Umbilical cord (tissue), 2 donors: ENCODE data around the gene ZNF17. TPM values are rescaled to one million over a fixed set of nuclear protein-coding genes. Genes with fewer than 3 reads are reported as not detected.
"Not testable (repeated sequence)": the region's sequence is repeated elsewhere in the genome, so short reads cannot be mapped to it uniquely, and the experiment has no call there.

Experiments
- DNase-seq: peaks from one replicate; pipeline ENCODE4 v3.0.0-alpha.2; 2015; ENCODE audit warnings: low spot score
- total RNA-seq: library from RNA; depleted of rRNA; stranded (reverse); fragments of >200 nt; gene quantifications from one replicate; pipeline ENCODE4 v1.2.3, GENCODE V29; 2014; ENCODE audit warnings: low replicate concordance; ENCODE audit not compliant: insufficient read depth

ZNF17 gene
- 18.5 TPM for total RNA-seq

GRCh38 chr19:57410877-57411671 lies at the start of gene ZNF17:
Gene ZNF17, plus strand, starts transcription at chr19:57411161. Its CDS starts 2,455 bp downstream, at chr19:57413616.
- DNase-seq = peak; percentile 98

GRCh38 chr19:57362419-57362818 lies 48.5 kb upstream of the ZNF17 start:
- no peak for DNase-seq

- peak; percentile 100 for DNase-seq
Observed at GRCh38 chr19:57362997-57363687, 47.8 kb upstream of the ZNF17 start, which contains the start of the genes TRAPPC2B and ZNF547. Gene TRAPPC2B, plus strand, starts transcription at chr19:57363551. Its CDS starts 1,283 bp downstream, at chr19:57364834. Gene ZNF547, plus strand, starts transcription at chr19:57363551. Its CDS starts 5,005 bp downstream, at chr19:57368556.

- DNase-seq = peak; percentile 28
Observed at GRCh38 chr19:57363688-57364181, 47.2 kb upstream of the ZNF17 start.

- no peak for DNase-seq
Observed at GRCh38 chr19:57366776-57367175, 44.2 kb upstream of the ZNF17 start.

- DNase-seq = no peak
Observed at GRCh38 chr19:57374179-57374578, 36.8 kb upstream of the ZNF17 start.

- DNase-seq = not testable (repeated sequence)
Observed at GRCh38 chr19:57374647-57375046, 36.3 kb upstream of the ZNF17 start.

- no peak for DNase-seq
Observed at GRCh38 chr19:57376151-57376550, 34.8 kb upstream of the ZNF17 start.

GRCh38 chr19:57377498-57378146 lies 33.3 kb upstream of the ZNF17 start:
- no peak for DNase-seq

- no peak for DNase-seq
Observed at GRCh38 chr19:57380923-57381322, 30.0 kb upstream of the ZNF17 start.

GRCh38 chr19:57382806-57383488 lies 28.0 kb upstream of the ZNF17 start:
- DNase-seq = no peak

GRCh38 chr19:57389194-57389729 lies 21.7 kb upstream of the ZNF17 start:
- no peak for DNase-seq

- peak; percentile 99 for DNase-seq
Observed at GRCh38 chr19:57389730-57390598, 21.0 kb upstream of the ZNF17 start, which contains the start of gene ZNF548. Gene ZNF548, plus strand, starts transcription at chr19:57389854. Its CDS starts 246 bp downstream, at chr19:57390100.

- DNase-seq = no peak
Observed at GRCh38 chr19:57395710-57396109, 15.3 kb upstream of the ZNF17 start.

- DNase-seq = no peak
Observed at GRCh38 chr19:57398868-57399267, 12.1 kb upstream of the ZNF17 start.

- DNase-seq = no peak
Observed at GRCh38 chr19:57403737-57404563, 7.0 kb upstream of the ZNF17 start.

- peak; percentile 64 for DNase-seq
Observed at GRCh38 chr19:57406516-57407123, 4.3 kb upstream of the ZNF17 start.

GRCh38 chr19:57419439-57419838 lies 8.5 kb downstream of the ZNF17 start:
- no peak for DNase-seq

- DNase-seq = no peak
Observed at GRCh38 chr19:57421037-57421436, 10.1 kb downstream of the ZNF17 start.
